ENCODE data around the gene TIGD4.

DNA sequence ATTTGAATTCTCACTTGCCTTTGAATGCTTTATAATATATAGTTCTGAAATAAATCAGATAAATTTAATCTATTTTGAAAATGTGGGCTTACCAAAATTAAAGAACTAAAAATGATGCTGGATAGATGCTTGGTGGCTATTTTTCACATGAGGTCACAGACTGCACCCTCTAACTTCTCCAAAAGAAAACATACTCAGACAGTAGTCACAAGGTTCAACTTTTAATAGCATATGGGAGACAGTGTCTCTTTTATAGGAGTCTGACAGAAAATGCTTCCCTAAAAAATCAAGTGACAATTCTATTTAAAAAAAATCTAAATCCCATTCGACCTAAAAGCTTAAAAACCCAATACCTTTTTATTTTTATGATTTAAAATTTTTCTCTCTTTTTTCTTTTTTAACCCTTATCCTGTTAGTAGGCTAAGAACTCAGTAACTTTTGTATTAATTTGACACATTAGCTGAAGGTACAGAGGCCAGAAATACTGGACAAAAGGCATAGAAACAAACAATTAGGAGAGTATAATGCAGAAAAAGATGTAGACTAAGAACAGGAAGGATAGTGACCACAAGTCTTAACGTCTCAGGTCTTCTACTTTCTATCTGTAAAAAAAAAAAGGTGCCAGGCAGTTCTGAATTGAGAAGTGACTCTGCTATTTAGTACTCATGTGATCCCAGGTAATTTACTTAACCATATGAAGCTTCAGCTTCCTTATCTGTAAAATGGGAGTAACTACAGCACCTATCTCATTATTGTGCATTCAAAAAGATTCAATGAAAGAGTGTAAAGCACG lies 7.6 kb downstream of the TIGD4 start:
- TF ChIP-seq POLR2A (IDR thresholded peaks at IDR 0.05; ENCODE audit: low read depth, low read length) = no peak
- TF ChIP-seq POLR2AphosphoS5 (IDR thresholded peaks at IDR 0.05; ENCODE audit: low read depth, low read length) = no peak
- TF ChIP-seq TAF1 (IDR thresholded peaks at IDR 0.05; ENCODE audit: borderline replicate concordance, low read depth, low read length) = no peak

Data from GM12892 (cell line).